ENCODE measurements around the gene PRDM11. TPM values are rescaled to one million over a fixed set of nuclear protein-coding genes. Genes with fewer than 3 reads are reported as not detected.

Gene PRDM11
- total RNA-seq, 2 donors from 2014 or later, result 23.8 to 30.5 TPM

GRCh38 chr11:45167283-45167682 is 20.8 kb downstream of the PRDM11 start:
- ATAC-seq (ENCODE audit: insufficient number of reproducible peaks, low FRiP score, low read depth) (no peak), DNase-seq (ENCODE audit: low spot score) (no peak)
- no peak for TF ChIP-seq CTCF (IDR thresholded peaks at IDR 0.05)
- no peaks in the 10 kb centered on the region for H3K36me3 ChIP-seq
- H3K4me3 ChIP-seq, result no peak overlapping the region
- H3K27ac ChIP-seq, result no peak overlapping the region
- H3K4me1 ChIP-seq (ENCODE audit: control insufficient read depth in 1 of 2, low read depth in 2 of 2), result peaks cover 22 to 36% of the 10 kb centered on the region in 2 donors
- H3K27me3 ChIP-seq (replicated peaks; ENCODE audit: insufficient read depth), result no peaks in the 10 kb centered on the region
- H3K9me3 ChIP-seq, result no peaks in the 10 kb centered on the region

- H3K4me1 ChIP-seq (ENCODE audit: control insufficient read depth in 1 of 2, low read depth in 2 of 2), result peaks cover 15 to 23% of the 10 kb centered on the region in 2 donors
- H3K9me3 ChIP-seq, result no peaks in the 10 kb centered on the region
- no peaks in the 10 kb centered on the region for H3K36me3 ChIP-seq
- no peak overlapping the region for H3K4me3 ChIP-seq
- H3K27ac ChIP-seq, result no peak overlapping the region
- DNase-seq (ENCODE audit: low spot score), result no peak
- no peak for TF ChIP-seq CTCF (IDR thresholded peaks at IDR 0.05)
- H3K27me3 ChIP-seq (replicated peaks; ENCODE audit: insufficient read depth), result no peaks in the 10 kb centered on the region
- ATAC-seq (ENCODE audit: insufficient number of reproducible peaks, low FRiP score, low read depth), result no peak
Measured at GRCh38 chr11:45168366-45169130, 22.1 kb downstream of the PRDM11 start.

GRCh38 chr11:45169310-45170072 is 23.1 kb downstream of the PRDM11 start:
- Histone ChIP-seq H3K9me3 (no peaks in the 10 kb centered on the region), H3K27me3 (replicated peaks; ENCODE audit: insufficient read depth) (no peaks in the 10 kb centered on the region), H3K4me1 (ENCODE audit: control insufficient read depth in 1 of 2, low read depth in 2 of 2) (peaks cover 5 to 14% of the 10 kb centered on the region in 2 donors), H3K27ac (no peak overlapping the region), H3K36me3 (no peaks in the 10 kb centered on the region), H3K4me3 (no peak overlapping the region)
- DNase-seq (ENCODE audit: low spot score) (no peak), ATAC-seq (ENCODE audit: insufficient number of reproducible peaks, low FRiP score, low read depth) (no peak)
- no peak for TF ChIP-seq CTCF (IDR thresholded peaks at IDR 0.05)

GRCh38 chr11:45170484-45170883 is 24.0 kb downstream of the PRDM11 start:
- no peak for ATAC-seq (ENCODE audit: insufficient number of reproducible peaks, low FRiP score, low read depth)
- H3K27ac ChIP-seq, result no peak overlapping the region
- DNase-seq (ENCODE audit: low spot score), result no peak
- no peaks in the 10 kb centered on the region for H3K9me3 ChIP-seq
- H3K4me3 ChIP-seq, result no peak overlapping the region
- H3K36me3 ChIP-seq, result no peaks in the 10 kb centered on the region
- H3K4me1 ChIP-seq (ENCODE audit: control insufficient read depth in 1 of 2, low read depth in 2 of 2), result peaks cover 0 to 4% of the 10 kb centered on the region in 2 donors
- no peak for TF ChIP-seq CTCF (IDR thresholded peaks at IDR 0.05)
- no peaks in the 10 kb centered on the region for H3K27me3 ChIP-seq (replicated peaks; ENCODE audit: insufficient read depth)

GRCh38 chr11:45171550-45171949 is 25.1 kb downstream of the PRDM11 start:
- H3K27ac ChIP-seq, result no peak overlapping the region
- no peak for TF ChIP-seq CTCF (IDR thresholded peaks at IDR 0.05)
- no peak overlapping the region for H3K4me3 ChIP-seq
- ATAC-seq (ENCODE audit: insufficient number of reproducible peaks, low FRiP score, low read depth) (no peak), DNase-seq (ENCODE audit: low spot score) (no peak)
- H3K27me3 ChIP-seq (replicated peaks; ENCODE audit: insufficient read depth), result no peaks in the 10 kb centered on the region
- H3K36me3 ChIP-seq, result no peaks in the 10 kb centered on the region
- no peaks in the 10 kb centered on the region for H3K9me3 ChIP-seq
- H3K4me1 ChIP-seq (ENCODE audit: control insufficient read depth in 1 of 2, low read depth in 2 of 2), result peaks cover 0 to 1% of the 10 kb centered on the region in 2 donors
